A673 (cell line): ENCODE results near the gene EAPP.

Experiments
- CTCF ChIP-seq: fragments of 300-800, 200-600 bp; sonication (generic); conservative IDR thresholded peaks from 2 replicates; pipeline ENCODE4 v1.5.1; 2017; ENCODE audit warnings: low read depth, mild to moderate bottlenecking, antibody characterized with exemption, low read length, moderate library complexity, mixed read lengths
- EZH2 ChIP-seq: fragments of 200-600 bp; sonication (generic); IDR thresholded peaks from 2 replicates; pipeline ENCODE4 v1.6.1; 2017; ENCODE audit warnings: borderline replicate concordance, low read depth, mild to moderate bottlenecking, mixed read lengths, antibody characterized with exemption, low read length; ENCODE audit not compliant: poor library complexity, severe bottlenecking

DNA sequence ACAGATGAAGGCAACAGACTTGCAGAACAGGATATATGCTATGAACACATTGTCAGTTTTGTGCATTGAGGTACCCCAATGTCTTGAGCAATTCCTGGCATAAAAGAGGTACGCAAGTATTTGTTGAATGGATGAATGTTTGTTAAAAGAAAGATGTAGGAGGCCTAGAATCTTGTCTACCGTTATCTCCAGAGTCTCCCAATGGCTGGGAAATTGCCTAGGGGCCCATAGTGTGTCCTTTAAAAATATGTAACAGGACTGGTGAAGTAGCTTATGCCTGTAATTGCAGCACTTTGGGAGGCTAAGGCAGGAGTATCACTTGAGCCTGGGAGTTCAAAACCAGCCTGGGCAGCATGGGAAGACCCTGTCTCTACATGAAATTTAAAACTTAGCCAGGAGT is 57.0 kb downstream of the EAPP start:
- TF ChIP-seq CTCF = no peak
- TF ChIP-seq EZH2 = no peak
